BLaER1 treated with 17β-estradiol and CSF1 and Interleukin-3, amounts not matched to agents 10 nM and 100 nM (cell line): ENCODE data around the gene SPOCK2.
"Not testable (repeated sequence)": the region's sequence is repeated elsewhere in the genome, so short reads cannot be mapped to it uniquely, and the experiment has no call there.

Source experiments
- H3K27ac ChIP-seq, 11 experiments: shearing (Covaris generic); formaldehyde crosslinking; 2 replicates each; pipeline ENCODE4 v1.8.1; 2022
- H3K27me3 ChIP-seq, 11 experiments: shearing (Covaris generic); formaldehyde crosslinking; 2 replicates each; pipeline ENCODE4 v1.8.1; 2022
- H3K36me3 ChIP-seq, 11 experiments: shearing (Covaris generic); formaldehyde crosslinking; 2 replicates each; pipeline ENCODE4 v1.8.1; 2022
- H3K4me1 ChIP-seq, 10 experiments: shearing (Covaris generic); formaldehyde crosslinking; 2 replicates each; pipeline ENCODE4 v1.8.1; 2022
- H3K4me2 ChIP-seq, 11 experiments: shearing (Covaris generic); formaldehyde crosslinking; 2 replicates each; pipeline ENCODE4 v1.8.1; 2022
- H3K4me3 ChIP-seq, 10 experiments: shearing (Covaris generic); formaldehyde crosslinking; 2 replicates each; pipeline ENCODE4 v1.8.1; 2022
- H3K9ac ChIP-seq, 11 experiments: shearing (Covaris generic); formaldehyde crosslinking; 2 replicates each; pipeline ENCODE4 v1.8.1; 2022
- H3K9me3 ChIP-seq, 11 experiments: shearing (Covaris generic); formaldehyde crosslinking; replicated peaks in 1 of 11; 2 replicates each; pipeline ENCODE4 v1.8.1; 2022
- H4K20me1 ChIP-seq, 11 experiments: shearing (Covaris generic); formaldehyde crosslinking; 2 replicates each; pipeline ENCODE4 v1.8.1; 2022
- Cebpa-rat ChIP-seq, 11 experiments: shearing (Covaris generic); IDR thresholded peaks; 2 replicates each; pipeline ENCODE4 v1.8.1; 2022

Gene SPOCK2

DNA sequence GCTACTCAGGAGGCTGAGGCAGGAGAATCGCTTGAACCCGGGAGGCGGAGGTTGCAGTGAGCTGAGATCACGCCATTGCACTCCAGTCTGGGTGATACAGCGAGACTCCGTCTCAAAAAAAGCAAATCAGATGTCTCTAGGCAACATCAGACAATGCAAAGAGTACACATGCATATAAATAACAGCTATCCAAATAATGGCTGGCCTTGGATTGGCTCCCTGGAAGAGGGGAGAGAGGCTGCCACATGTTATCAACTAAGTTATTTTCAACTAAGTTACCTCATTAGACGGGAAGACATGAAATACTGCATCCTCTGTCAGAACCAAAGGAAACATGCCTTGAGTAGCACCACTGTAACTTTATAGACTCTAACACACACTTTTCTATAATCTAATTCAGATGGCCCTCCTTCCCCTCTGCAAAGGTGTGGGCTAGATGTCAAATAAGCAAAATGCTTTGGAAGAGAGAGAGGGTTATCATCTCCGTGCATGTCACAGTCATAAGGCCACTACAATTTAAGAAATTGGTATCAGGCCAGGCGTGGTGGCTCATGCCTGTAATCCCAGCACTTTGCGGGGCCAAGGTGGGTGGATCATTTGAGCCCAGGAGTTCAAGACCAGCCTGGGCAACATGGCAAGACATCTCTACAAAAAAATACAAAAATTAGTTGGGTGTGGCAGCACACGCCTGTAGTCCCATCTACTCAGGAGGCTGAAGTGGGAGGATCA, 22.5 kb upstream of the SPOCK2 start:
- Histone ChIP-seq H3K4me1 (peaks cover 18 to 42% (median 38%) of the 10 kb centered on the region in 10 experiments), H4K20me1 (no peaks in the 10 kb centered on the region), H3K4me3 (no peak overlapping the region), H3K27me3 (no peaks in the 10 kb centered on the region), H3K36me3 (peaks cover 0 to 42% (median 19%) of the 10 kb centered on the region in 11 experiments; a peak in 15 of 22 replicates), H3K4me2 (no peak overlapping the region), H3K9me3 (peaks cover 0 to 1% (median under 1%) of the 10 kb centered on the region in 11 experiments; a peak in 9 of 22 replicates), H3K27ac (no peak overlapping the region), H3K9ac (no peak overlapping the region)
- no peak for TF ChIP-seq Cebpa-rat (IDR thresholded peaks at IDR 0.05)

- H3K4me3 ChIP-seq = no peak overlapping the region
- no peaks in the 10 kb centered on the region for H3K9me3 ChIP-seq
- TF ChIP-seq Cebpa-rat (IDR thresholded peaks at IDR 0.05) = no peak
- H3K27me3 ChIP-seq = no peaks in the 10 kb centered on the region
- no peak overlapping the region for H3K9ac ChIP-seq
- no peaks in the 10 kb centered on the region for H4K20me1 ChIP-seq
- peaks cover 18 to 50% (median 44%) of the 10 kb centered on the region in 10 experiments for H3K4me1 ChIP-seq
- peaks cover 0 to 43% (median 13%) of the 10 kb centered on the region in 11 experiments; a peak in 12 of 22 replicates for H3K36me3 ChIP-seq
- peak overlapping the region in 7 of 11 experiments; percentile 1 to 76 (median 19); a peak in 8 of 22 replicates for H3K4me2 ChIP-seq
- H3K27ac ChIP-seq = no peak overlapping the region
Observed at GRCh38 chr10:72109636-72110157, 21.3 kb upstream of the SPOCK2 start.

- TF ChIP-seq Cebpa-rat (IDR thresholded peaks at IDR 0.05) = no peak
- H3K4me2 ChIP-seq = peak overlapping the region in 8 of 11 experiments; percentile 1 to 76 (median 16); a peak in 10 of 22 replicates
- no peak overlapping the region for H3K27ac ChIP-seq
Observed at GRCh38 chr10:72108830-72109635, 20.7 kb upstream of the SPOCK2 start.

DNA sequence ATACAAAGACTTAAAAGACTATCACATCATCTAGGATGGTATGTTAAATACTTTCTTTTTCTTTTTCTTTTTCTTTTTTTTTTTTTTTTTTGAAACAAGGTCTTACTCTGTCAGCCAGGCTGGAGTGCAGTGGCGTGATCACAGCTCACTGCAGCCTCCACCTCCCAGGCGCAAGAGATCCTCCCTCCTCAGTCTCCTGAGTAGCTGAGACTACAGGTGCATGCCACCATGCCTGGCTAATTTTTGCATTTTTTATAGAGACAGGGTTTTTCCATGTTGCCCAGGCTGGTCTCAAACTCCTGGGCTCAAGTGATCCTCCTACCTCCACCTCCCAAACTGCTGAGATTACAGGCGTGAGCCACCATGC, 19.6 kb upstream of the SPOCK2 start:
- Histone ChIP-seq H3K36me3 (peaks cover 0 to 47% (median 18%) of the 10 kb centered on the region in 11 experiments; a peak in 12 of 22 replicates), H3K4me2 (peak overlapping the region in 7 of 11 experiments; percentile 56 to 76 (median 63); a peak in 13 of 22 replicates), H3K4me1 (peaks cover 18 to 50% (median 44%) of the 10 kb centered on the region in 10 experiments), H3K27ac (peak overlapping the region in 2 of 11 experiments; percentile 37 to 53; a peak in 2 of 22 replicates)
- H4K20me1 ChIP-seq, H3K9ac ChIP-seq, H3K4me3 ChIP-seq, H3K9me3 ChIP-seq, H3K27me3 ChIP-seq: not testable (repeated sequence)

More at GRCh38 chr10:72108830-72109635, 20.7 kb upstream of the SPOCK2 start:
- Histone ChIP-seq H3K4me1 (peaks cover 18 to 50% (median 44%) of the 10 kb centered on the region in 10 experiments), H3K9ac (no peak overlapping the region), H3K9me3 (no peaks in the 10 kb centered on the region), H3K27me3 (no peaks in the 10 kb centered on the region), H4K20me1 (no peaks in the 10 kb centered on the region), H3K4me3 (no peak overlapping the region), H3K36me3 (peaks cover 0 to 45% (median 14%) of the 10 kb centered on the region in 11 experiments; a peak in 12 of 22 replicates)

GRCh38 chr10:72107325-72108003, 19.1 kb upstream of the SPOCK2 start:
- H3K9me3 ChIP-seq = no peaks in the 10 kb centered on the region
- peak overlapping the region; percentile 34 to 76 (median 56); a peak in 21 of 22 replicates for H3K4me2 ChIP-seq
- peaks cover 18 to 50% (median 44%) of the 10 kb centered on the region in 10 experiments for H3K4me1 ChIP-seq
- peaks cover 3 to 47% (median 20%) of the 10 kb centered on the region in 11 experiments; a peak in 17 of 22 replicates for H3K36me3 ChIP-seq
- TF ChIP-seq Cebpa-rat (IDR thresholded peaks at IDR 0.05) = no peak
- no peaks in the 10 kb centered on the region for H4K20me1 ChIP-seq
- H3K27ac ChIP-seq = peak overlapping the region in 5 of 11 experiments; percentile 0 to 53 (median 37); a peak in 7 of 22 replicates
- H3K9ac ChIP-seq = no peak overlapping the region
- no peak overlapping the region; a peak in 1 of 20 replicates for H3K4me3 ChIP-seq
- H3K27me3 ChIP-seq = no peaks in the 10 kb centered on the region

DNA sequence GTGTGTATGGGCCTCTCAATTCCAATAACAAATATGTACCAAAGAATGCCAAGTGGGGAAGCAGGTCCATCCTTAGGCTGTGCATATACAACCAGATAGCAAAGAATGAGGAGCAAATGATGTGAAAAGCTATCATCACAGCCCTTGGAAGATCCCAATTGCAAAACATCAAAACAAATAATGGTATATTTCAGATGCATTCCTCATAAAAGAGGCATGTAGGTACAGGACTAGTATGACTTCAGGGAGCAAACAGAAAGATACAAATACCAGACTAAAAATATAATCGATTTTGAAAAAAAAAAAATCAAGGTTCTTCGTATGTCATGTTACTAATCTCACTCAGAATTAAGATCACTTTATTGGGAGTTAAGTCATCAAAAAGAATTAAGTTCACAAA, 18.5 kb upstream of the SPOCK2 start:
- Histone ChIP-seq H3K27ac (peak overlapping the region in 2 of 11 experiments; percentile 20 to 30; a peak in 1 of 22 replicates), H3K36me3 (peaks cover 6 to 47% (median 26%) of the 10 kb centered on the region in 11 experiments; a peak in 21 of 22 replicates), H3K4me2 (peak overlapping the region in 10 of 11 experiments; percentile 44 to 76 (median 58); a peak in 18 of 22 replicates), H4K20me1 (no peaks in the 10 kb centered on the region), H3K9ac (no peak overlapping the region), H3K4me3 (no peak overlapping the region; a peak in 1 of 20 replicates), H3K4me1 (peaks cover 18 to 50% (median 44%) of the 10 kb centered on the region in 10 experiments), H3K9me3 (no peaks in the 10 kb centered on the region), H3K27me3 (no peaks in the 10 kb centered on the region)
- no peak for TF ChIP-seq Cebpa-rat (IDR thresholded peaks at IDR 0.05)

GRCh38 chr10:72106154-72106849, 18.0 kb upstream of the SPOCK2 start:
- H4K20me1 ChIP-seq = no peaks in the 10 kb centered on the region
- no peak overlapping the region for H3K9ac ChIP-seq
- H3K27ac ChIP-seq = peak overlapping the region in 2 of 11 experiments; percentile 20 to 30; a peak in 1 of 22 replicates
- no peak overlapping the region for H3K4me3 ChIP-seq
- no peaks in the 10 kb centered on the region for H3K9me3 ChIP-seq
- TF ChIP-seq Cebpa-rat (IDR thresholded peaks at IDR 0.05) = no peak
- H3K27me3 ChIP-seq = no peaks in the 10 kb centered on the region
- peaks cover 8 to 47% (median 32%) of the 10 kb centered on the region in 11 experiments for H3K36me3 ChIP-seq
- peak overlapping the region in 8 of 11 experiments; percentile 44 to 76 (median 60); a peak in 16 of 22 replicates for H3K4me2 ChIP-seq
- peaks cover 18 to 50% (median 44%) of the 10 kb centered on the region in 10 experiments for H3K4me1 ChIP-seq

- Histone ChIP-seq H3K9me3 (no peaks in the 10 kb centered on the region), H4K20me1 (no peaks in the 10 kb centered on the region), H3K9ac (no peak overlapping the region), H3K36me3 (peaks cover 8 to 47% (median 31%) of the 10 kb centered on the region in 11 experiments), H3K4me1 (peaks cover 18 to 50% (median 44%) of the 10 kb centered on the region in 10 experiments), H3K27ac (no peak overlapping the region), H3K4me2 (peak overlapping the region in 7 of 11 experiments; percentile 5 to 74 (median 33); a peak in 9 of 22 replicates), H3K4me3 (no peak overlapping the region), H3K27me3 (no peaks in the 10 kb centered on the region)
- TF ChIP-seq Cebpa-rat (IDR thresholded peaks at IDR 0.05) = no peak
Observed at GRCh38 chr10:72105710-72106109, 17.4 kb upstream of the SPOCK2 start.
